Astrocyte (in vitro differentiated cells and primary cell): ENCODE data around the gene ARL6. TPM values are rescaled to one million over a fixed set of nuclear protein-coding genes. Genes with fewer than 3 reads are reported as not detected.

Experiments
- DNase-seq: peaks from one replicate; pipeline ENCODE4 v3.0.0-alpha.2; 2010; ENCODE audit warnings: low read depth
- FAIRE-seq: peaks from 2 replicates; lab custom pipeline; 2011; peaks lifted over from hg19 to GRCh38; lab: Jason Lieb, UNC
- H2AFZ ChIP-seq: 2 replicates; pipeline ENCODE4 v1.6.0; 2012; ENCODE audit warnings: low read depth, low read length, inconsistent platforms
- H3K27ac ChIP-seq: 2 replicates; pipeline ENCODE4 v1.5.1; 2011; ENCODE audit warnings: low read depth, low read length, inconsistent platforms
- H3K27me3 ChIP-seq: 2 replicates; pipeline ENCODE4 v1.6.0; 2011; ENCODE audit warnings: low read length, inconsistent platforms; ENCODE audit not compliant: insufficient read depth
- H3K36me3 ChIP-seq: 2 replicates; pipeline ENCODE4 v1.5.1; 2011; ENCODE audit warnings: low read length, inconsistent platforms; ENCODE audit not compliant: insufficient read depth
- H3K4me1 ChIP-seq: 2 replicates; pipeline ENCODE4 v1.5.1; 2011; ENCODE audit warnings: low read length, inconsistent platforms; ENCODE audit not compliant: insufficient read depth
- H3K4me2 ChIP-seq: 2 replicates; pipeline ENCODE4 v1.6.0; 2012; ENCODE audit warnings: low read length, inconsistent platforms
- H3K4me3 ChIP-seq: 2 replicates; pipeline ENCODE4 v1.5.1; 2011; ENCODE audit warnings: low read depth, mild to moderate bottlenecking, low read length, inconsistent platforms; ENCODE audit not compliant: insufficient read depth
- H3K79me2 ChIP-seq: 2 replicates; pipeline ENCODE4 v1.6.0; 2012; ENCODE audit warnings: mild to moderate bottlenecking, low read length, inconsistent platforms; ENCODE audit not compliant: insufficient read depth
- H3K9ac ChIP-seq: 2 replicates; pipeline ENCODE4 v1.6.0; 2012; ENCODE audit warnings: mild to moderate bottlenecking, low read length, inconsistent platforms
- H3K9me3 ChIP-seq: 2 replicates; pipeline ENCODE4 v1.5.1; 2012; ENCODE audit warnings: low read depth, mild to moderate bottlenecking, low read length, inconsistent platforms; ENCODE audit not compliant: insufficient read depth
- H4K20me1 ChIP-seq: 2 replicates; pipeline ENCODE4 v1.6.0; 2012; ENCODE audit warnings: low read length, inconsistent platforms; ENCODE audit not compliant: insufficient read depth
- H3K27ac Mint-ChIP-seq: one replicate; pipeline ENCODE4 v1.8.0; 2021; ENCODE audit warnings: mild to moderate bottlenecking, mixed read lengths; ENCODE audit not compliant: unreplicated experiment
- H3K27me3 Mint-ChIP-seq: one replicate; pipeline ENCODE4 v1.8.0; 2021; ENCODE audit warnings: low read depth, mixed read lengths; ENCODE audit not compliant: unreplicated experiment
- H3K36me3 Mint-ChIP-seq: one replicate; pipeline ENCODE4 v1.8.0; 2021; ENCODE audit warnings: low read depth, mixed read lengths; ENCODE audit not compliant: unreplicated experiment
- H3K4me1 Mint-ChIP-seq: one replicate; pipeline ENCODE4 v1.8.0; 2021; ENCODE audit warnings: low read depth, mixed read lengths; ENCODE audit not compliant: unreplicated experiment
- H3K4me3 Mint-ChIP-seq: one replicate; pipeline ENCODE4 v1.8.0; 2021; ENCODE audit warnings: mild to moderate bottlenecking, moderate library complexity, mixed read lengths; ENCODE audit not compliant: unreplicated experiment
- H3K9me3 Mint-ChIP-seq: one replicate; pipeline ENCODE4 v1.8.0; 2021; ENCODE audit warnings: mild to moderate bottlenecking, mixed read lengths; ENCODE audit not compliant: unreplicated experiment
- CTCF ChIP-seq: IDR thresholded peaks from 2 replicates; pipeline ENCODE4 v1.5.1; 2011; ENCODE audit warnings: low read depth, mild to moderate bottlenecking, inconsistent platforms, low read length, moderate library complexity; ENCODE audit not compliant: insufficient read depth
- EZH2 ChIP-seq: IDR thresholded peaks from 2 replicates; pipeline ENCODE4 v1.6.1; 2012; ENCODE audit warnings: mild to moderate bottlenecking, low read length, inconsistent platforms; ENCODE audit not compliant: insufficient read depth
- total RNA-seq: library from RNA; stranded (reverse); gene quantifications from 2 replicates; pipeline ENCODE4 v1.2.1, GENCODE V29; 2021

The ARL6 gene
- total RNA-seq, 1 donor from 2014 or later = 7.1 TPM

GRCh38 chr3:97778152-97778551 is 13.6 kb downstream of the ARL6 start:
- DNase-seq (no peak), FAIRE-seq (no peak)
- H3K4me1 Mint-ChIP-seq = no peaks in the 10 kb centered on the region
- Histone ChIP-seq H3K27ac (no peak overlapping the region), H2AFZ (no peak overlapping the region), H3K9me3 (no peaks in the 10 kb centered on the region), H3K4me2 (no peak overlapping the region), H3K27me3 (no peaks in the 10 kb centered on the region), H3K4me3 (no peak overlapping the region), H3K36me3 (no peaks in the 10 kb centered on the region), H3K79me2 (no peaks in the 10 kb centered on the region), H3K9ac (no peak overlapping the region), H4K20me1 (no peaks in the 10 kb centered on the region), H3K4me1 (no peaks in the 10 kb centered on the region)
- H3K27ac Mint-ChIP-seq = no peak overlapping the region
- H3K4me3 Mint-ChIP-seq = no peak overlapping the region
- no peaks in the 10 kb centered on the region for H3K27me3 Mint-ChIP-seq
- TF ChIP-seq EZH2 = no peak
- TF ChIP-seq CTCF = no peak
- H3K9me3 Mint-ChIP-seq = no peaks in the 10 kb centered on the region
- peaks cover 7% of the 10 kb centered on the region for H3K36me3 Mint-ChIP-seq

GRCh38 chr3:97793420-97794019 is 29.0 kb downstream of the ARL6 start:
- no peak for TF ChIP-seq EZH2
- peak; percentile 77 for TF ChIP-seq CTCF
- Histone ChIP-seq H3K4me1 (no peaks in the 10 kb centered on the region), H3K9ac (no peak overlapping the region), H3K36me3 (no peaks in the 10 kb centered on the region), H4K20me1 (no peaks in the 10 kb centered on the region), H3K4me2 (no peak overlapping the region), H3K27ac (no peak overlapping the region), H3K4me3 (no peak overlapping the region), H3K79me2 (no peaks in the 10 kb centered on the region), H2AFZ (no peak overlapping the region), H3K9me3 (no peaks in the 10 kb centered on the region), H3K27me3 (no peaks in the 10 kb centered on the region)
- Mint-ChIP-seq H3K27me3 (no peaks in the 10 kb centered on the region), H3K4me1 (no peaks in the 10 kb centered on the region), H3K27ac (no peak overlapping the region), H3K4me3 (no peak overlapping the region), H3K9me3 (no peaks in the 10 kb centered on the region), H3K36me3 (no peaks in the 10 kb centered on the region)
- DNase-seq = peak; percentile 19
- peak; percentile 69 for FAIRE-seq

- Mint-ChIP-seq H3K4me3 (no peak overlapping the region), H3K27me3 (no peaks in the 10 kb centered on the region), H3K36me3 (no peaks in the 10 kb centered on the region), H3K9me3 (no peaks in the 10 kb centered on the region), H3K4me1 (no peaks in the 10 kb centered on the region), H3K27ac (no peak overlapping the region)
- Histone ChIP-seq H3K9ac (no peak overlapping the region), H3K4me3 (no peak overlapping the region), H3K27me3 (no peaks in the 10 kb centered on the region), H3K36me3 (no peaks in the 10 kb centered on the region), H4K20me1 (no peaks in the 10 kb centered on the region), H3K27ac (no peak overlapping the region), H3K9me3 (no peaks in the 10 kb centered on the region), H3K4me1 (no peaks in the 10 kb centered on the region), H3K4me2 (no peak overlapping the region), H3K79me2 (no peaks in the 10 kb centered on the region), H2AFZ (no peak overlapping the region)
- no peak for DNase-seq
- peak; percentile 17 for FAIRE-seq
- TF ChIP-seq EZH2 (no peak), CTCF (no peak)
These were observed 31.4 kb downstream of the ARL6 start for GRCh38 chr3:97795951-97796350.
